GM19395 (cell line): ENCODE results near the gene BPIFB3.
"Not testable (repeated sequence)": the region's sequence is repeated elsewhere in the genome, so short reads cannot be mapped to it uniquely, and the experiment has no call there.

Experiments used
- ATAC-seq: cut with Tn5 transposase; IDR thresholded peaks from one replicate; pipeline ENCODE4 v1.9.1; 2021; ENCODE audit warnings: mild to moderate bottlenecking, moderate library complexity; ENCODE audit not compliant: unreplicated experiment

BPIFB3 gene

DNA sequence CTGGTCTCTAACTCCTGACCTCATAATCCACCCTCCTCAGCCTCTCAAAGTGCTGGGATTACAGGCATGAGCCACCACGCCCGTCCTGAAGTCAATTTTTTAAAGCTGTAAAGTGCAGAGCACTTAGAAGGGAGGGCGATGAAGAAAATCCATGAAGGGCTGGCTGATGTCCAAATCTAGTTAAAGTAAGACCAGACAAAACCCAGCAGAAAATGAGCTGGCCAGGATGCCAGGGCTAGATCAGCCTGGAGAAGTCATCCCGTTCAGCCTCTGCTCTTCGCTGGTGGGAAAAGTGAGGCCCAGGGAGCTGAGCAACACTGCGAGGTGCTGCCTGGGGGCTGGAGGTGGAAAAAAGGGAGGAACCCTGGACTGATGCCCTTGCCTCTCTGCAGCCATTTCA is 28.8 kb downstream of the BPIFB3 start:
- ATAC-seq = no peak

DNA sequence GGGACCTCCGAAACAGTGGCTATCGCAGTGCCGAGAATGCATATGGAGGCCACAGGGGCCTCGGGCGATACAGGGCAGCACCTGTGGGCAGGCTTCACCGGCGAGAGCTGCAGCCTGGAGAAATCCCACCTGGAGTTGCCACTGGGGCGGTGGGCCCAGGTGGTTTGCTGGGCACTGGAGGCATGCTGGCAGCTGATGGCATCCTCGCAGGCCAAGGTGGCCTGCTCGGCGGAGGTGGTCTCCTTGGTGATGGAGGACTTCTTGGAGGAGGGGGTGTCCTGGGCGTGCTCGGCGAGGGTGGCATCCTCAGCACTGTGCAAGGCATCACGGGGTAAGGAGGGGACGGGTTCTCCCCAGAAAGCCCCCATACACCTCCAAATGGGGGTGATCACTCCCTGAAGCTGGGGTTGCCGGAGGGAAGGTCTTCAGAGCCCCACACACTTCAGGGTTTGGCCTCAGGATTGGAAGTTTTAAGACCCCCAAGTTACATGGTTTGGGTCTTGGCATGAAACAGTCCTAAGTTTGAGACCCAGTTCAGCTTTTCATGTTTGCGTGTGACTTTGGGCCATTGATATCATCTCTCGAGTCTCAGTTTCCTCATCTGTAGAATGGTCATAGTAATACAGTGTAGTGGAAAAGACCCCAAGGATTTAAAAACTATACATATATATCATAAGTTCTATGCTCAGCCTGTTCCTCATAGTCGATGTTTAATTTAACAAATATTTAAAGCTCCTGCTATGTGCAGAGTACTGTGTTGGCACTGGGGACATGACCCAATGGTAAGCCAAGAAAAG is 30.0 kb downstream of the BPIFB3 start:
- no peak for ATAC-seq

DNA sequence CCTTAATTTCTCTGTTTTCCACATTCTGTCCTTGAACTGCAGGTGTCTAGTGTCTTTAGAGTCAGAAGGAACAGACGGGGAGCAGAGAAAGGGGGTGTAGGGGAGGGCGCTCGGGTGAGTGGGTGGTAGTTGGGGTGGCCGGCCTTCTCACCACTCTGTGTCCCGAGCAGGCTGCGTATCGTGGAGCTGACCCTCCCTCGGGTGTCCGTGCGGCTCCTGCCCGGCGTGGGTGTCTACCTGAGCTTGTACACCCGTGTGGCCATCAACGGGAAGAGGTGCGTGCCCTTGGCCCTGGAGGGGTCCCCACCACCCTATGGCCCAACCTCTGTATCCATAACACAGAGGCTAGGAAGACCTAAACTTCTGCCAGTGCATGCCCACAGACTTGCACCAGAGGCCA is 31.0 kb downstream of the BPIFB3 start:
- no peak for ATAC-seq

DNA sequence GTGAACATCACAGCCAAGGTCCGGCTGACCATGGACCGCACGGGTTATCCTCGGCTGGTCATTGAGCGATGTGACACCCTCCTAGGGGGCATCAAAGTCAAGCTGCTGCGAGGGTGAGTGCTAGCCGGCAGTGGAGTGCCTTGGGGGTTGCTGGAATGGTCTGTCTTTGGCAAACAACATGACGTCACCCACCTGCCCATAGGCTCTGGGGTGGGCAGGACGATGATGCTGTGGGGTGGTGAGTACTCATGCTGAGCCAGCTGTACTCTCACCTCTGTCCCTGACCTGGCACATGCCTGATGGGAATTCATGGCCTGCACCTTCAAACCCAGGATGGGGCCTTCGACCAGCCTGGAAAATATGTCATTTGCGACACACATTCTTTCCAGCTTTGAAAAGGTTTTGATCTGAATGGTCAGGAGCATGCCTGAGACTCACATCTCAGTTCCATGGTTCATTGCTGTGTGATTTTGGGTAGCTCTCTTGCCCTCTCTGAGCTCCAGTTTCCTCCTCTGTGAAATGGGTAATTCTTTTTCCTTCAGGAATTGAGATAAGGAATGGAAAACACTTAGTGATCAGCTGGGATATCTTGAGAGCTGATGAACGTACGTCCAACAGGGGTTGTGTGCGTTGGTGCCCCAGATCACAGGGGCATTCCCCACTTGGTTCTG is 32.5 kb downstream of the BPIFB3 start:
- no peak for ATAC-seq

DNA sequence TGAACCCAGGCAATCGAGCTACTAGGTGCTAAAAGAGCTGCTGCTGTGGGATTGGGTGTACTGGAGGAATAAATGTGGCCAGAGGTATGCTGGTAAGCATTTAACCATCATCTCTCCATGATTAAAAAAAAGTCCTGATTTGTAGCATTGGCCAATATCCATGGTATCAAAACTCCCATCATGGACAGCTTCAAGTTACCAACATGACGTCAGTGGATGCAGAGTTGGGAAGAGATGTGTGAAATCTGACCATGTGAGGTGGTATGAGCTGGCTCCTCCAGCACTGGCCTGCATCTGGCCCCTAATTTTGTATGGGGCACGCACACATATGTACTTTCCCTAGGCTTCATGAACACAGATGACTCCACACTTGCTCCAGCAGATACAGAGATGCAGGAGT is 37.4 kb downstream of the BPIFB3 start:
- ATAC-seq = no peak

DNA sequence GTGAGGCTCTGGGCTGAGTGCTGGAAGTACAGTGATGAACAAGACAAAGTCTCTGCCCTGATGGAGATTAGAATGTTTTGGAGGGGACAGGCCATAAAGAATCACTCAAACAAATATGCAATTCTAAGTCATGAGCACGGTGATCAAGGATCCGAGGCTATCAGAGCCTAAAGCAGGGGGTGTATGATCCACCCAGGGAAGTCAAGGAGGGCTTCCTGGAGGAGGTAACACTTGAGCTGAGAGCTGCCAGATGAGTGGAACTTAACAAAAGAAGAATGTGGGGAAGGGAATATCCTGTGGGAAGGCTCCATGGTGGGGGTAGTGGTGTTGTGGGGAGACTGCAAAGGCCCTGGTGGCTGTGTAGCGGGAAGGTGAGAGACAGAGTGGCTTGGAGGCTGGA is 38.0 kb downstream of the BPIFB3 start:
- no peak for ATAC-seq

DNA sequence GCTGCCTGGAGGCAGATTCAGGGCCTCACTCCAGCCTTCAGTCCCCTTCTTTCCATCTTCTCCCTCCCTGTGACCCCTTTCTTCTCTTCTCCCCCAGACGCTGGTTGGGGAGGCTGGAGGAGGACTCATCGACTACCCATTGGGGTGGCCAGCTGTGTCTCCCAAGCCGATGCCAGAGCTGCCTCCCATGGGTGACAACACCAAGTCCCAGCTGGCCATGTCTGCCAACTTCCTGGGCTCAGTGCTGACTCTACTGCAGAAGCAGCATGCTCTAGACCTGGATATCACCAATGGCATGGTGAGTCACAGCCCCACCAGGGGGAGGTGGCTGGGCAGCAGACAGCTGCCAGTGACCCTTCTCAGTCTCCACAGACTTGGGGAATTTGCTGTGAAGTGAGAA is 38.7 kb downstream of the BPIFB3 start:
- ATAC-seq = no peak

DNA sequence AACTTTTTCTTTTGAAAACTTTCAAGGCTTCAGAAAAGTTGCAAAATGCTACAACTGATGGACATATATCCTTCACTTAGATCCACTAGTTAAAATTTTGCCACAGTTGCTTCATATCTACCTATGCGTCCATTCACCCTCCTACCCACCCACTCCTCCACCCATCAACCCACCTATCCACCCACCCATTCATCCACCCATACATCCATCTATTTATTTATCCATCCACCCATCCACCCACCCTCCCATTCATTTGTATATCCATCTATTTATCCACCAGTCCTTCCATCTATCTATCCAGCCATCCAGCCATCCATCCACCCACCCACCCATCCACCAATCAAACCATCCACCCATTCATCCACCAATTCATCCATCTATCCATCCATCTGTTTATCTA is 39.4 kb downstream of the BPIFB3 start:
- ATAC-seq = no peak

DNA sequence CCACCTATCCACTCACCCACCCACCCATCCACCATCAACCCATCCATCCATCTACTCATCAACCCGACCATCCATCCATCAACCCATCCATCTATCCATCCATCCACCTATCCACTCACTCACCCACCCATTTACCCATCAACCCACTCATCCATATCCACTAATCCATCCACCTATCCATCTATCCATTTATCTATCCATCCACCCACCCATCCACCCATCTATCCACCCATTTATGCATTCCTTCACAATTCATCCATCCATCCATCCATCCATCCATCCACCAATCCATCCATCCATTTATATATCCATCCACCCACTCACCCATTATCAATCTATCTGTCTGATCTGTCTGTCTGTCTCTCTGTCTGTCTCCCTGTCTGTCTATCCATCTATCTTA is 39.9 kb downstream of the BPIFB3 start:
- ATAC-seq = no peak

DNA sequence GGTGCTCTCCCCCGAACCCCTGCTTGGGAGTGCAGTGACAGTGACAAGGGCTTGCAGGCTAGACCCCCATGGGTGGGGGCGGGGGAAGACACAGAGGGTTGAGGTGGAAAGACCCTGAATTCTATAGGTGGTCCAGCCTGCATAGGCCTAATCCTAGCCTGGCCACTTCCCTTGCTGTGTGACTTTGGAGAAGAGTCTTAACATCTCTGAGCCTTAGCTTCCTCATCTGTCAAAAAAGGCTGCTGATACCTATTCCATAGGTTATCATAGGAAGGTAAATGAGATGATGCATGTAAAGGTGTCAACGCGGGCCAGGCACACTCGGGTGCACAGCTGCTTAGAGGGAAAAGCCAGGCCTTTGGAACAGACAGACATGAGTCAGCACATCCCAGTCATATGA is 41.5 kb downstream of the BPIFB3 start:
- no peak for ATAC-seq

DNA sequence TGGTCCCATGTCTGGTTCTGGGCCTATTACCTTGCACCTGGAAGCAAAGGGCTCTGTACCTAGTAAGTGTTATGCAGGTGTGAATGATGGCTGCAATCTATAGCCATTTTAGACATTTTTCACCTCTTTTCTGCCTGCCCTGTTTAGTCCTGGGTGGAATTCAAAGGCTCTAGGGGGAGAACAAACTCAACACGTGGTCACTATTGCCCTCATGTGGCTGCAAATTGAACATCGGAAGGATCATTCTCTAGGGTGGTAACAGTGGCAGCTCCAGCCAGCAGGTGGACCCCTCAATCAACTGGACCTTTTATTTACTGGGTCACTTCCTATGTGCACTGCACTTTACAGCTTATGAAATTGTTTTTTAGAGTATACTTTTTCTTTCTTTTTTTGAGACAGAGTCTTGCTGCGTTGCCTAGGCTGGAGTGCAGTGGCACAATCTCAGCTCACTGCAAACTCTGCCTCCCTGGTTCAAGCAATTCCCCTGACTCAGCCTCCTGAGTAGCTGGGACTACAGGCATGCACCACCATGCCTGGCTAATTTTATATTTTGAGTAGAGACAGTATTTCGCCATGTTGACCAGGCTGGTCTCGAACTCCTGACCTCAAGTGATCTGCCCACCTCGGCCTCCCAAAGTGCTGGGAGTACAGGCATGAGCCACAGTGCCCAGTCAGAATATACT is 42.3 kb downstream of the BPIFB3 start:
- ATAC-seq = not testable (repeated sequence)

DNA sequence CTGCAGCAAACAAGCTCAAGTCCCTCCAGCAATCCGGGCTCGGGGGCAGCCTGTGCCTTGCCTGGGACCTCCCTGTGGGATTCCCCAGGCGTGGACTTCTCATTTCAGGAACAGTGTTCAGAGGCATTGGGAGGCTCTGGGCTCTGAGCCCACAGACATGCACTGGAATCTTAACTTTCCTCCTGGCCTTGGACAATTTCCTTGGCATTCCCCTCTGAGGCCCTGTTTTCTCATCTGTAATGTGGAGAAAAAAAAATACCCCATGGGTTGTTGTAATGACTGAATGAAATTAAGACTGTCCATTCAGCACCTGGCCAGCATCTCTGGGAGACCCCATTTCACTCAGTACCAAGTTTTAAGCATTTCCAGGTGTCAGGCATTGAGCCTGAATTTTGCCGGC is 43.3 kb downstream of the BPIFB3 start:
- ATAC-seq = no peak

DNA sequence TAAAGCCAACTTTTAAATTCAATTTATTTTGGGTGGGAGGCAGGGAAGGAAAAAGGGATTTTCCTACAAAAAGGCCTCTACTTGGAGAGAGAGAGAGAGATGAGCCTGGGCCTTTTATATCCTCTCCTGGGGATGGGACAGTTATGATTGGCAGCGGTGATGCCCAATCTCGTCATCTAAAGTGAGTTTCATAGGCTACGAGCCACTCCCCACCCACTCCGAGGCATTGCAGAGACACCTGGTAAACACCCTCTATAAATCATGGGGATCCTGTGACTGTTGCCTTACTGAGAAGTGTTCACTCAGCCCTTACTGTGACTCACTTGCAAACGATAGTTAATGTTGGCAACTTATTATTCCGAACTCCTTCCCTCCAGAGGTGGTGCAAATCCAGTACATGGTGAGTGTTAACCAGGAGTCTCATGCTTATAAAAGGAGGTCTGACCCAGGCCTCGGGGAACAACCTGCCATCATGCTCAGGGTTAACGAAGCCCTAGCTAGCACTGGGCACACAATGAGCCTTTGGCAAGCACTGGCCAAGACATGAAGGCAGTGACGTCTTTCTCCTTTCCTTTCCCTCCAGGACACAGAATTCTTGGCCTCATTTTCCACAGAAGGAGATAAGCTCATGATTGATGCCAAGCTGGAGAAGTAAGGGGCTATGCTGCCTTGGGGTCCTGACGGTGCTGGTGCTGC is 46.3 kb downstream of the BPIFB3 start:
- no peak for ATAC-seq

DNA sequence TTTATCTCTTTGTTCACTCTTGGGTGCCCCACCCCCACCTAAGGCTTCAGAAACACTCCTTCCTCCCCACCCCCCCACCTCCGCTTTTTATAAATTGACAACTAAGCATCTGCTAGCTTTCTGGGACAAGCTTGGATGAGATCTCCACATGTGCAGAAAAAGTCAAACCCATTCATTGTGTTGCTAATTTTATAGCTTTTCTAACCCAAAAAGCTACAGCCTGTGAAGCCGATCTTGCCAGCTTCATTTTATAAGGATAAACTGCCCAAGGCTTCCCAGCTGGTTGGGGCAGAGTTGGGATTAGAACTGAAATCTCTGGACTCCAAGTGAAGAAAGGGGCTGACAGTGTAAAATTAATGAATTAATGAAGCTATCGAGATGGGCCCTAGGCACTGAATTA is 49.9 kb downstream of the BPIFB3 start:
- no peak for ATAC-seq

DNA sequence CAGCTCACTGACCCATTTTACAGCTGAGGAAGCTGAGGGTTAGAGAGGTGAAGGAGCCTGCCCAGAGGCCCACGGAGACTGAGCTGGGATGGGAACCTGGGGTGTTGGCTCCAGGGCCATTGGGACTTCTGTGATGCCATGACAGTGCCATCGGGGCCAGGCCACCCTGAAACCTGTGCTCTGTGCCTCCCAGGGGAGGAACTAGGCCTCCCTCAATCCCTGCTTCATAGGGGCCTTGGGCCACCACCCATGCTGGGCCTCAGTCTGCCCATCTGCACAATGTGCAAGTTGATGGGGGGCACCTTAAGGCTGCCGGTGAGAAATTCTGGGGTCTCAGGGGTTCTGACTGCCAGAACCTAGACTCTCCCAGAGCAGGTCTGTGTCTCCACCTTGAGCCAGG is 50.6 kb downstream of the BPIFB3 start:
- ATAC-seq = no peak

DNA sequence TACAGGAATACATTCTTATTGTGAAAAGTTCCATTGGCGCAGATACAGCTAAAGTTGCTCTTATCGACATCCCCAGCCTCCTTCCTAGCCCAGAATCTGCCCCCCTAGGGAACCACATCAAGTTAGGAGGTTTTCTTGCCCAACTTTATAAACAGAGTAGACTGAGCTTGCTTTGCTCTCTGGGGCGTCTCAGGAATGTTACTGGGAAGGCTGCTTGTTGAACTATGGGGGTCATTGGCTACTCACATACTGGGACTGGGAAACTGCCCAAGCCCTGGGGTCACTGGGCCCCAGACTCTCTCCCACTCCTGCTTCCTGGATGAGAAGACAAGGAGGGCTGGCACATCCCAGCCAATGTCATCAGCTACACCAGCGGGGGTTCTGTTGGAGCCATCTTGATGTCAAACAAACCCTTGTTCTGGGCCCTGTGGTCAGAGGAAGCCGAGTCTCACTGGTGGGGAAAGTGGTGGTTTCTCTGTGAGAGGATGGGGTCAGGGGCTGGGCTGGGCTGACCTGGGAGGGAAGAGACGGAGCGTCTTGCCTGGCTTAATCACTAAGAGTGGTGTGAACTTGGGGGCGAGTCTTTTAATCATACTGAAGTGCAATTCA is 51.7 kb downstream of the BPIFB3 start:
- no peak for ATAC-seq

DNA sequence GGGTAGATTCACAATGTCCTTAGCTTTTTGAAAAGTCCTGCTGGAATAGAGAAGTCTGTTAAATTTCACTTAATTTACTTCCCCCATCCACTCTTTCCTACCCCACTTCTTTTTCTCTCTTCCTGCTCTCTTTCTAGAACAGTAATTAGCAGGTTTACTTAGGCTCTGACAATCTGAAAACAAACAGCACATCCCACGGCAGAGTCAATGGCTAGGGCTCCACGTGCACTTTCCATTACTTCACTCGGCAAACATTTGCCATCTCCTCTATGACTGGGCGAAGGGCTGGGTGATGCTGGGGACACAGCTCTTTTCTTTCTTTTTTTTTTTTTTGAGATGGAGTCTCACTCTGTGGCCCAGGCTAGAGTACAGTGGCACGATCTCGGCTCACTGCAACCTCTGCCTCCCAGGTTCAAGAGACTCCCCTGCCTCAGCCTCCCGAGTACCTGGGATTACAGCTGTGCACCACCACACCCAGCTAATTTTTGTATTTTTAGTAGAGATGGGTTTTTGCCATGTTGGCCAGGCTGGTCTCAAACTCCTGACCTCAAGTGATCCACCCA is 52.4 kb downstream of the BPIFB3 start:
- not testable (repeated sequence) for ATAC-seq

DNA sequence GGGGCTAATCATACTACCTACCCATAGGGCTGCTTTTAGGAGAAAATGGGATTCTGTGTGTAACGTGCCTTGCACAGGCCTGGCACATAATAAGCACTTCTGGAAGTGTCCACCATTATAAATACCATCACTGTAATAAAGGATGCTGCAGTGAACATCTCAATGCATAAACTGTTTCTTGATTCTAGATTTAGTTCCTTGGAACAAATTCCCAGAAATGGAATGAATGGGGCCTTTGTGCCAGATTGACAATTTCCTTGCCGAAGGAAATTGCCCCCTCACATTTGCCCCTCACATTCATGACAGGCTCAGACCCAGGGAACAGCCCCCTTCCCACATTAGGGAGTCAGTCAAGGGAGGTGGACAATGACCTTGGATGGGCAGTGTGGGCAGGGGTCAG is 55.0 kb downstream of the BPIFB3 start:
- no peak for ATAC-seq

DNA sequence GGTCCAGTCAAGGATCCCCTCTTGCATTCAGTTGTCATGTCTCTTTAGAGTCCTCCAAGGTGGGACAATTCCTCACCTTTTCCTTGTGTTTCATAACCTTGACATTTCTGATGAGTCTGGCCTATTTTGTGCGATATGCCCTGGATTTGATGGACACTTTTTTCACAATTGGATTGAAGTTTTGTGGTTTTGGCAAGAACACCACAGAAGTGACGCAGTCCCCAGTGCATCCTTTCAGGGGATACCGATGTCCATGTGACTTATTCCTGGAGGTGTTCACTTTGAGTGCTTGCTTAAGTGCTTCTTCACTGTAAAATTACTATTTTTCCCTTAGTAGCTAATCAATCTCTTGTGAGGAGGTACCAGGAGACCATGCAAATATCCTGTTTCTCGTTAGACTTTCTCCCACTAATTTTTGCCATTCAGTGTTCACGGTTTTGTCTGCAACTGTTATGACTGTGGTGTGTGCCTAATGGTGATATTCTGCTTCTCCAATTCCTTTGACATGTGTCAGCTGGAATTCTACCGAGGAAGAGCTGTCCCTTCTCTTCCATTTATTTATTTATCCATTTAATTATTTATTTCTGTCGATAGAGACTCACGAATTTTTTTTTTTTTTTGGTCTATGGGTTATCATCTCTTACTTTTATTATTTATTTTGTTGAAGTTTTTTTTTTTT is 56.6 kb downstream of the BPIFB3 start:
- ATAC-seq = no peak

DNA sequence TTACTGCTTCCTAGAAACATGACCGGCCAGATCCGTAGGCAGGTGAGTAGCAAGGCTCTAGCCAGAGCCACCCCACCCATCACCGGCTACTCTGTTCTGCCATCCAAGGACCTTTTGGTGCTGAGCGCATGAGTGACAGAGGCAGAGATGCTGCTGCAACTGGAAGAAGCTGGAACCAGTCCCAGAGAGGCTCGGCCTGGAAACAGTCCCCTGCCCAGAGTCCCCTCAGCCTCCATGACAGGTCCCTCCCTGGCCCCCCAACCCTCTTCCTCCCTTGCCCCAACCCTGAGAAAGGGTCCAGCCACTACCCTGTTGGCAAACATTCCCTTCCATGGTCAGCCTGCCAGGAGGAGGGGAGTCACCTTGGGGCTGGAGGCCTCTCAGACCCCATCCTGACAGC is 57.6 kb downstream of the BPIFB3 start:
- ATAC-seq = no peak
